HG03196 (cell line): ENCODE data around the gene PINLYP.

Experiments used
- ATAC-seq: cut with Tn5 transposase; IDR thresholded peaks from one replicate; pipeline ENCODE4 v1.9.1; 2021; ENCODE audit not compliant: unreplicated experiment

The PINLYP gene

GRCh38 chr19:43628646-43629326, 53.2 kb downstream of the PINLYP start:
- ATAC-seq: no peak

- ATAC-seq: no peak
Measured at GRCh38 chr19:43631491-43631890, 55.9 kb downstream of the PINLYP start.
